ENCODE measurements around the gene PPAT. TPM values are rescaled to one million over a fixed set of nuclear protein-coding genes. Genes with fewer than 3 reads are reported as not detected.
"Not testable (repeated sequence)": the region's sequence is repeated elsewhere in the genome, so short reads cannot be mapped to it uniquely, and the experiment has no call there.

The PPAT gene
- total RNA-seq: 2.3 TPM
- long read RNA-seq, transcript PPAT-201 (11 exons, 3,682 nt): major isoform, 11 of 11 reads
- long read RNA-seq, partial matches to known transcripts: 0 of 11 reads
- long read RNA-seq, other reads (novel, unspliced or antisense): 0 of 11 reads

GRCh38 chr4:56435140-56435926 lies at the start of gene PPAT:
PPAT (minus strand) TSS chr4:56435615; CDS start chr4:56435477, 138 bp downstream.
- intact Hi-C loops (cut with DNase I): no loop called here
- ATAC-seq (ENCODE audit: poor library complexity) (peak; percentile 97), DNase-seq (peak; percentile 99)

- ATAC-seq (ENCODE audit: poor library complexity) (no peak), DNase-seq (no peak)
- intact Hi-C loops (cut with DNase I): no loop called here
Observed at GRCh38 chr4:56480691-56481090, 45.3 kb upstream of the PPAT start.

- intact Hi-C loops (cut with DNase I): no loop called here
- no peak for DNase-seq
- no peak for ATAC-seq (ENCODE audit: poor library complexity)
Observed at GRCh38 chr4:56477192-56477702, 41.8 kb upstream of the PPAT start.

GRCh38 chr4:56475917-56476316 lies 40.5 kb upstream of the PPAT start:
- DNase-seq (no peak), ATAC-seq (ENCODE audit: poor library complexity) (no peak)
- intact Hi-C loops (cut with DNase I): no loop called here

- intact Hi-C loops (cut with DNase I): no loop called here
- DNase-seq (no peak), ATAC-seq (ENCODE audit: poor library complexity) (no peak)
Observed at GRCh38 chr4:56469489-56470210, 34.2 kb upstream of the PPAT start.

- DNase-seq (no peak), ATAC-seq (ENCODE audit: poor library complexity) (peak; percentile 54)
- intact Hi-C loops (cut with DNase I): no loop called here
Observed at GRCh38 chr4:56468097-56468422, 32.6 kb upstream of the PPAT start.

- peak; percentile 99 for ATAC-seq (ENCODE audit: poor library complexity)
- DNase-seq: peak; percentile 93
- intact Hi-C loops (cut with DNase I): no loop called here
Observed at GRCh38 chr4:56467284-56468096, 32.1 kb upstream of the PPAT start, which contains the start of gene SRP72. SRP72 (plus strand) TSS chr4:56467617; CDS start chr4:56467636, 19 bp downstream.

- intact Hi-C loops (cut with DNase I): no loop called here
- no peak for ATAC-seq (ENCODE audit: poor library complexity)
- no peak for DNase-seq
Observed at GRCh38 chr4:56466910-56467283, 31.5 kb upstream of the PPAT start.

GRCh38 chr4:56466296-56466761 lies 30.9 kb upstream of the PPAT start:
- intact Hi-C loops (cut with DNase I); DNase-seq: not testable (repeated sequence)
- peak; percentile 4 for ATAC-seq (ENCODE audit: poor library complexity)

- ATAC-seq (ENCODE audit: poor library complexity) (no peak), DNase-seq (no peak)
- intact Hi-C loops (cut with DNase I): no loop called here
Observed at GRCh38 chr4:56465599-56466295, 30.3 kb upstream of the PPAT start.

GRCh38 chr4:56464581-56464980 lies 29.2 kb upstream of the PPAT start:
- DNase-seq (no peak), ATAC-seq (ENCODE audit: poor library complexity) (no peak)
- intact Hi-C loops (cut with DNase I): no loop called here

GRCh38 chr4:56463711-56464110 lies 28.3 kb upstream of the PPAT start:
- intact Hi-C loops (cut with DNase I): no loop called here
- DNase-seq: no peak
- ATAC-seq (ENCODE audit: poor library complexity): no peak

- ATAC-seq (ENCODE audit: poor library complexity) (no peak), DNase-seq (no peak)
- intact Hi-C loops (cut with DNase I): no loop called here
Observed at GRCh38 chr4:56462157-56462556, 26.7 kb upstream of the PPAT start.

- ATAC-seq (ENCODE audit: poor library complexity) (no peak), DNase-seq (no peak)
- intact Hi-C loops (cut with DNase I): no loop called here
Observed at GRCh38 chr4:56460085-56460484, 24.7 kb upstream of the PPAT start.

- ATAC-seq (ENCODE audit: poor library complexity): no peak
- intact Hi-C loops (cut with DNase I): no loop called here
Observed at GRCh38 chr4:56450342-56450741, 14.9 kb upstream of the PPAT start.

GRCh38 chr4:56449475-56449874 lies 14.1 kb upstream of the PPAT start:
- ATAC-seq (ENCODE audit: poor library complexity); intact Hi-C loops (cut with DNase I); DNase-seq: not testable (repeated sequence)

More at GRCh38 chr4:56450342-56450741, 14.9 kb upstream of the PPAT start:
- DNase-seq: no peak

- intact Hi-C loops (cut with DNase I): no loop called here
- DNase-seq: no peak
- no peak for ATAC-seq (ENCODE audit: poor library complexity)
Observed at GRCh38 chr4:56448301-56448700, 12.9 kb upstream of the PPAT start.

- DNase-seq: no peak
- intact Hi-C loops (cut with DNase I): no loop called here
- ATAC-seq (ENCODE audit: poor library complexity): no peak
Observed at GRCh38 chr4:56445699-56446098, 10.3 kb upstream of the PPAT start.
